Endometrial microvascular endothelial cells (primary cell): Measurements from ENCODE around the gene MT4. TPM values are rescaled to one million over a fixed set of nuclear protein-coding genes. Genes with fewer than 3 reads are reported as not detected.

Source experiments
- in situ Hi-C: cut with HindIII; loops from 2 replicates; pipeline ENCODE4 v1.10.0; 2017; ENCODE audit warnings: low sequenced_read_pairs, low pct_unique_long_range_greater_than_20kb; ENCODE audit errors: inconsistent ontology term
- total RNA-seq: library from RNA; depleted of rRNA; stranded (reverse); fragments of >200 nt; gene quantifications from one replicate; pipeline ENCODE4 v1.2.3, GENCODE V29; 2015; ENCODE audit errors: inconsistent ontology term

The MT4 gene
- total RNA-seq, 1 donor from 2014 or later, result not detected

DNA sequence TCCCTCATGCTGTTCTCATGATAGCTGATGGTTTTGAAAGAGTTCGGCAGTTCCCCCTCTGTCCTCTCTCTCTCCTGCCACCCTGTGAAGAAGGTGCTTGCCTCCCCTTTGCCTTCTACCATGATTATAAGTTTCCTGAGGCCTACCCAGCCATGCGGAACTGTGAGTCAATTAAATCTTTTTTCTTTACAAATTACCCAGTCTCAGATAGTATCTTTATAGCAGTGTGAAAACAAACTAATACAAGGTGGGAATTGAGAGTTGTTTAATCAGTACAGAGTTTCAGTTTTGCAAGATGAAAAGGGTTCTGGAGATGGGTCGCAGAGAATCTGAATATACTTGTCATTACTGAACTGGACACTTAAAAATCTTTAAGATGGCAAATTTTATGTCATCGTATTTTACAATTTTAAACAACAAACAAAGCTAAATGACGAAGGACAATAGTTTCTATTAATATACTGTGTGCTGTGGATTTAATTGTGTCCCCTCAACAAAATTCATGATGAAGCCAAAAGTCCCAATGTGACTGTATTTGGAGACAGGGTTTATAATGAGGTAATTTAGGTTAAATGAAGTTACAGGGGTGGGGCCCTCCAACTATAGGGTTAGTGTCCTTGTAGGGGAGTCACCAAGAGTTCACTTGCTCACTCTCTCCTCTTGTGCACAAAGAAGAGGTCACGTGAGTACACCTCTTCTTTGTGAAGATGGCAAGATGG is 28.9 kb downstream of the MT4 start:
- in situ Hi-C loops, result no loop called here

- in situ Hi-C loops, result no loop called here
Measured at GRCh38 chr16:56594292-56594619, 29.4 kb downstream of the MT4 start.

GRCh38 chr16:56600398-56600999 is 35.6 kb downstream of the MT4 start:
- in situ Hi-C loops, result no loop called here

GRCh38 chr16:56601325-56601724 is 36.5 kb downstream of the MT4 start:
- in situ Hi-C loops, result no loop called here

- in situ Hi-C loops, result no loop called here
Measured at GRCh38 chr16:56603589-56603988, 38.7 kb downstream of the MT4 start.

GRCh38 chr16:56604966-56605365 is 40.1 kb downstream of the MT4 start:
- in situ Hi-C loops, result no loop called here

GRCh38 chr16:56605475-56605874 is 40.6 kb downstream of the MT4 start:
- in situ Hi-C loops, result no loop called here

DNA sequence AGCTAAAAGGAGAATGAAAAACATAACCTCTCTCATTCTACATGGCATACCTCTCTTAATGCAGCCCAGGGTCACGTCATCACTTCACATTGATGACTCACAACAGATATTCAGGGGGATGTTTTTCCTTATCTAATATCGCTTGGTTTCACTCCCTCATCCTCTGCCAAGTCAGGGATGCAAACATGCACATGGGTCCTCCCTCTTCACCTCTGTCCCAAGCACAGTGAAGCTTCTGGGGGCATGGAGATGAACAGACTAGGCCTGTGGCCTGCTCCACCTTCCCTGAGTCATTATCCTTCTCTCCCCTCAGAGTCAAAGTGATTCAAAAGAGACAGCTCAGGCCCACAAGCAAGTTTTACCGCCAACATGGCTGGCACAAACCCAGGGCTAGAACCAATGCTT is 41.2 kb downstream of the MT4 start:
- in situ Hi-C loops, result no loop called here

GRCh38 chr16:56606476-56607108 is 41.7 kb downstream of the MT4 start:
- in situ Hi-C loops, result no loop called here

- in situ Hi-C loops, result no loop called here
Measured at GRCh38 chr16:56607109-56607618, 42.3 kb downstream of the MT4 start.

GRCh38 chr16:56607675-56608042 is 42.8 kb downstream of the MT4 start:
- in situ Hi-C loops, result no loop called here

- in situ Hi-C loops, result no loop called here
Measured at GRCh38 chr16:56608043-56608875, 43.4 kb downstream of the MT4 start, which contains the start of gene MT2A. Gene MT2A (plus strand): TSS chr16:56608584. CDS start chr16:56608656, 72 bp downstream.

DNA sequence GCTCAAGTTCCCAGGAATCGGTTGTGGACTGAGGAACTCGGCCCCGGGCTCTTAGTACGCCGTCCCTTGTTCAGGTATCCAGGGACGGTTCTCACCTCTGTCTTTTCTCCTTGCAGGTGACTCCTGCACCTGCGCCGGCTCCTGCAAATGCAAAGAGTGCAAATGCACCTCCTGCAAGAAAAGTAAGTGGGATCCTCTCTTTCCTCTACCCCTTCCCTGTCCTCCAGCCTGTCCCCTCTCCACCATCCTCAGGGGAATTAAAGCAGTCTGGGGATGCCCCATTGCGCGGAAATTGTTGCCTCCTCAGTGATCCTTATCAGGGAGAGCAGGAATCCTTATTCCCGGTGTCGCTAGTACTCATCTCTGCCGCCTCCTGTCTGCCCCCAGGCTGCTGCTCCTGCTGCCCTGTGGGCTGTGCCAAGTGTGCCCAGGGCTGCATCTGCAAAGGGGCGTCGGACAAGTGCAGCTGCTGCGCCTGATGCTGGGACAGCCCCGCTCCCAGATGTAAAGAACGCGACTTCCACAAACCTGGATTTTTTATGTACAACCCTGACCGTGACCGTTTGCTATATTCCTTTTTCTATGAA is 44.1 kb downstream of the MT4 start:
- in situ Hi-C loops, result no loop called here

DNA sequence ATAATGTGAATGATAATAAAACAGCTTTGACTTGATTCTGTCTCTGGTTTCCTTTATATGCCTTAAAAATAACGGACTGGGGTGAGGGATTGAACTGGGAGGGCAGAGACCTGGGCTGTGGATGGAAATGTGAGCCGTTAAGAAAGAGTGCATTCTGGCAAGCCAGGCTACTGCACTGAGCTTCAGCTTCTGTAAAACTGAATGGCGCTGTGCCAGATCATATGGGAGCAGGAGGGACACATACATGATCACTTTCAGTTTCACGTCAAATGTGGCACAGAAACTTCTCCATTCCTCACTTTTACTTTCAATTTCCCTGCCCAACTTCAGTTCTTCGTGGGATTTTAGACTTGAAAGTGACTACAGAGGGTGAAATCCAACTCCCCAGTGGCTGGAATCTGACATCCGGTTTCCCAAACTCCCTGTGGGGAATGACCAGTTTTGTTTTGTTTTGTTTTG is 44.6 kb downstream of the MT4 start:
- in situ Hi-C loops, result no loop called here

DNA sequence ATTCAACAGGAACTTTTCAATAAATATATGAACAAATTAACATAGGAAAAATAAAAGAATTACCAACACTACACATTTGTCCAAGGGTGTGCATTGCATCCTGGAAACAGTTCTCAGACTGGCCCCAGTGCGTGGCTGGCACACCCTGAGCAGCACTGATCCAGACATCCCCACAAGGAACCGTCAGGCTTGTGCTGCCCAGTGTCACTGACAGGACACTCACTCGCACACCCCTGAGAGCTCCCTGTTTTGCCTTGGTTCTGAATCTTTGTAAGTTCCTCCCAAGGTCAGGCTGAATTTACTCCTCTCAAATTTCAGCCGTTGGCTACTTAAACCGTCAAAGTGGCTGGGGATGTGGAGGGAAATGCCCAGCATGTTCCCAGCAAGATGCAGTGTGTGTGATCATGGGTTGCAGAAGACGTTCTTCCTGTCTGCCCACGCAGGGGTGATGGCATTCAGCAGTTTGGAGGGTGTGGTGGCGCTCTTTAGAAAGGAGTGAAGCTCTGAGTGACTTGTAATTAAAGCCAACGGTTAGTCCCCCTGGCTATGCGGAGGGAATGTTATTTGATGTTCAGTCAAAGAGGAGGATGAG is 45.2 kb downstream of the MT4 start:
- in situ Hi-C loops, result no loop called here

- in situ Hi-C loops, result no loop called here
Measured at GRCh38 chr16:56610609-56611111, 45.8 kb downstream of the MT4 start.

DNA sequence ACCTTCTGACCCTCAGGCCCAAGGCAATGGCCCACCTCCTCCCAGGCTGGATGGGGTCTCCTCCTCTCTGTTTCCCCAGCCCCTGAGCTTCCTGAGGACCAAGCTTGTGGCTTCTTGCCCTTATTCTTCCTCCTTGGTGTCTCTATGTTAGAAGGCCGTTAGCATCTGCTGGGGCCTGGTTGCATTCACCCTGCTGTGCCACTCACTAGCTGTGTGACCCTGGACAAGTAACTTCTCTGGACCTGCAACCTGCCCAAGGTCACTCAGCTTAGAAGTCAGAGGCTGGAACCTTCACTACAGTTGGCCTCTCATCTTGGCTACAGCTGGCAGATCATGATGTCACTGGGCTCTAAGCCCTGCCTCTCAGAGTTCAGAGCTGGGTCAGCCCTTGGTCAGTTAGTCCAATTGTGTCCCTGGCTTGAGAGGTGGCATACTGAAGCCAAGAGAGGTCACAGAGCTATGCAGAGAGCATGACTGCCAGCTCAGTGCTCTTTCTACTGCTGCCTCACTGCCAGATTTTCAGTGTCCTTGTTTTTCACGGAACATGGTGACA is 46.5 kb downstream of the MT4 start:
- in situ Hi-C loops, result no loop called here

DNA sequence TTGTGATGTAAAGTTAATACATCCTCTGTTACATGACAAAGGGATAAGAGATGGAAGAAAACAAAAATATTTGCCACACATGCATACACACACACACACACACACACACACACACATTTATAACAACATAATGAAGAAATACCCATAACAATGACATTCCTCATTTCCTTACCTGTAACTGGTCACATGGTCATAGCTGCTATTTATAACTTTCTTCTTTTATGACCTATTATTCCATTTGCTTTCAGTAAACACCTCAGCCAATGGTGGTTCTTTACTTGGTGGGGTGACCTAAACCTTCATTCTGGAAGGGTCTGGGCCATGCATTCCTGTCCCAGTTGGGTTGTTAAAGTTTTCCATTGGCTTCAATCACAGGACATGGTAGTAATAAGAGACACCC is 48.8 kb downstream of the MT4 start:
- in situ Hi-C loops, result no loop called here
